HepG2 (cell line): Measurements from ENCODE around the gene RELB. TPM values are rescaled to one million over a fixed set of nuclear protein-coding genes. Genes with fewer than 3 reads are reported as not detected.

ENCODE experiments used
- ATAC-seq: fragments of 200-7000 bp; cut with Tn5 transposase; 3 replicates; pipeline ENCODE4 v1.9.1; 2020; ENCODE audit warnings: mild to moderate bottlenecking, moderate library complexity
- BruUV-seq: library from RNA; stranded (reverse); fragments of 400-500 nt; replicated peaks from 2 replicates; lab custom pipeline; 2021; lab: Mats Ljungman, UMichigan
- CTCF ChIA-PET: fragments of 300-600 bp; formaldehyde crosslinking; extraction: SDS; loops from one replicate; lab custom pipeline; 2021; ENCODE audit warnings: low total read pairs, inconsistent platforms, low intra/inter-chr PET ratio; lab: Yijun Ruan, JAX
- POLR2A ChIA-PET: fragments of 350-600 bp; sonication (Branson Sonifier 250); formaldehyde crosslinking; loops from one replicate; lab custom pipeline; 2020; ENCODE audit warnings: antibody characterized with exemption, inconsistent platforms; lab: Yijun Ruan, JAX
- DNase-seq: peaks from one replicate; pipeline ENCODE4 v3.0.0-alpha.2; 2015; ENCODE audit warnings: low spot score
- FAIRE-seq: peaks from 3 replicates; lab custom pipeline; 2011; peaks lifted over from hg19 to GRCh38; lab: Jason Lieb, UNC
- H2AFZ ChIP-seq: one replicate; pipeline ENCODE4 v1.6.1; 2011; ENCODE audit warnings: low read length, inconsistent platforms
- H3K27ac ChIP-seq: fragments of 300-600 bp; 3 replicates; pipeline ENCODE4 v1.8.0; 2011; ENCODE audit warnings: mixed run types, mild to moderate bottlenecking, mixed read lengths, low read length, inconsistent platforms; ENCODE audit not compliant: insufficient read depth; ENCODE audit errors: extremely low read length
- H3K27me3 ChIP-seq, 2 experiments: fragments of 200-600 bp in 1 of 2; 2 replicates in 1 of 2; 3 replicates in 1 of 2; pipeline versions ENCODE4 v1.6.0 to v1.8.0; 2011; ENCODE audit warnings: low read length in 2 of 2, mild to moderate bottlenecking in 2 of 2, moderate library complexity in 2 of 2, inconsistent platforms in 1 of 2; ENCODE audit not compliant: insufficient read depth in 2 of 2, control insufficient read depth in 1 of 2
- H3K36me3 ChIP-seq, 2 experiments: fragments of 200-600 bp in 1 of 2; replicated peaks in 1 of 2; 2 replicates in 1 of 2; 3 replicates in 1 of 2; pipeline versions ENCODE4 v1.5.1 to v1.8.0; 2011; ENCODE audit warnings: low read length in 2 of 2, inconsistent platforms in 1 of 2; ENCODE audit not compliant: insufficient read depth in 2 of 2, control insufficient read depth in 1 of 2
- H3K4me1 ChIP-seq: 2 replicates; pipeline ENCODE4 v1.5.1; 2012; ENCODE audit warnings: low read length, inconsistent platforms; ENCODE audit not compliant: insufficient read depth
- H3K4me2 ChIP-seq: 2 replicates; pipeline ENCODE4 v1.6.0; 2011; ENCODE audit warnings: low read depth, low read length, inconsistent platforms
- H3K4me3 ChIP-seq, 3 experiments: fragments of 200-600 bp in 1 of 3; sonication (generic), shearing (Covaris generic) in 1 of 3; replicated peaks in 1 of 3; 2 replicates each; pipeline ENCODE4 v1.5.1; 2011 to 2016; ENCODE audit warnings: low read length in 3 of 3, inconsistent platforms in 2 of 3, low read depth in 2 of 3, mild to moderate bottlenecking in 2 of 3, control low read depth in 1 of 3, mixed read lengths in 1 of 3; ENCODE audit not compliant: insufficient read depth in 1 of 3
- H3K79me2 ChIP-seq: one replicate; pipeline ENCODE4 v1.6.1; 2011; ENCODE audit warnings: low read length, inconsistent platforms; ENCODE audit not compliant: insufficient read depth
- H3K9ac ChIP-seq: 2 replicates; pipeline ENCODE4 v1.6.0; 2011; ENCODE audit warnings: mild to moderate bottlenecking, low read depth, low read length, inconsistent platforms; ENCODE audit not compliant: insufficient read depth
- H3K9me3 ChIP-seq: 2 replicates; pipeline ENCODE4 v1.5.1; 2012; ENCODE audit warnings: mild to moderate bottlenecking, low read length
- H4K20me1 ChIP-seq: 2 replicates; pipeline ENCODE4 v1.6.0; 2011; ENCODE audit warnings: inconsistent platforms, mild to moderate bottlenecking, low read length, moderate library complexity; ENCODE audit not compliant: insufficient read depth
- ATM ChIP-seq: fragments of 450-650 bp; IDR thresholded peaks from 2 replicates; pipeline ENCODE4 v1.7.1; 2017; ENCODE audit warnings: mild to moderate bottlenecking, borderline replicate concordance
- CAMTA2 ChIP-seq: sonication (generic); formaldehyde crosslinking; IDR thresholded peaks from 2 replicates; pipeline ENCODE4 v1.4.0; 2020; ENCODE audit warnings: mild to moderate bottlenecking, missing genetic modification reagents, borderline replicate concordance
- CENPX ChIP-seq: sonication (generic); formaldehyde crosslinking; IDR thresholded peaks from 2 replicates; pipeline ENCODE4 v1.9.0; 2021; ENCODE audit warnings: mild to moderate bottlenecking, missing genetic modification reagents, moderate library complexity
- HIVEP1 ChIP-seq: sonication (generic); formaldehyde crosslinking; IDR thresholded peaks from 2 replicates; pipeline ENCODE4 v1.4.0; 2020; ENCODE audit warnings: mild to moderate bottlenecking, missing genetic modification reagents
- HOXA3 ChIP-seq: sonication (generic); formaldehyde crosslinking; IDR thresholded peaks from 2 replicates; pipeline ENCODE4 v1.5.0; 2020; ENCODE audit warnings: missing genetic modification reagents
- HOXA5 ChIP-seq: sonication (generic); formaldehyde crosslinking; IDR thresholded peaks from 2 replicates; pipeline ENCODE4 v1.4.0; 2020; ENCODE audit warnings: missing genetic modification reagents
- HOXD1 ChIP-seq: sonication (generic); formaldehyde crosslinking; IDR thresholded peaks from 2 replicates; pipeline ENCODE4 v1.5.0; 2020; ENCODE audit warnings: missing genetic modification reagents
- KDM2A ChIP-seq: sonication (generic); formaldehyde crosslinking; IDR thresholded peaks from 2 replicates; pipeline ENCODE4 v1.4.0; 2020; ENCODE audit warnings: low read depth, missing genetic modification reagents, borderline replicate concordance
- KMT2B ChIP-seq: IDR thresholded peaks from 2 replicates; pipeline ENCODE4 v1.6.1; 2016; ENCODE audit warnings: missing genetic modification reagents, missing compliant biosample characterization
- MED1 ChIP-seq: sonication (generic); formaldehyde crosslinking; IDR thresholded peaks from 2 replicates; pipeline ENCODE4 v1.4.0; 2020; ENCODE audit warnings: missing genetic modification reagents
- RBFOX2 ChIP-seq: fragments of 200-400 bp; formaldehyde crosslinking; IDR thresholded peaks from 2 replicates; pipeline ENCODE4 v1.6.1; 2017; ENCODE audit warnings: low read depth, mild to moderate bottlenecking, low read length
- RFX3 ChIP-seq: IDR thresholded peaks from 2 replicates; pipeline ENCODE4 v1.6.1; 2016; ENCODE audit warnings: missing biosample characterization, missing genetic modification reagents
- TEAD2 ChIP-seq: sonication (generic); formaldehyde crosslinking; IDR thresholded peaks from 2 replicates; pipeline ENCODE4 v1.9.0; 2021; ENCODE audit warnings: missing genetic modification reagents
- TSC22D2 ChIP-seq: sonication (generic); formaldehyde crosslinking; IDR thresholded peaks from 2 replicates; pipeline ENCODE4 v1.5.1; 2020; ENCODE audit warnings: missing genetic modification reagents, mild to moderate bottlenecking, borderline replicate concordance
- ZBTB33 ChIP-seq: sonication (generic); formaldehyde crosslinking; IDR thresholded peaks from 2 replicates; pipeline ENCODE4 v1.4.0; 2020; ENCODE audit warnings: missing genetic modification reagents
- ZFP90 ChIP-seq: sonication (generic); formaldehyde crosslinking; IDR thresholded peaks from 2 replicates; pipeline ENCODE4 v1.8.0; 2022; ENCODE audit warnings: missing genetic modification reagents, mild to moderate bottlenecking, inconsistent platforms, borderline replicate concordance
- ZNF121 ChIP-seq: sonication (generic); formaldehyde crosslinking; IDR thresholded peaks from 2 replicates; pipeline ENCODE4 v1.5.0; 2020; ENCODE audit warnings: mild to moderate bottlenecking, missing genetic modification reagents
- ZNF362 ChIP-seq: sonication (generic); formaldehyde crosslinking; IDR thresholded peaks from 2 replicates; pipeline ENCODE4 v1.4.0; 2020; ENCODE audit warnings: missing genetic modification reagents, mild to moderate bottlenecking, borderline replicate concordance
- ZNF550 ChIP-seq: sonication (generic); formaldehyde crosslinking; IDR thresholded peaks from 2 replicates; pipeline ENCODE4 v1.4.0; 2020; ENCODE audit warnings: mild to moderate bottlenecking, missing genetic modification reagents, borderline replicate concordance
- ZNF556 ChIP-seq: sonication (generic); formaldehyde crosslinking; IDR thresholded peaks from 2 replicates; pipeline ENCODE4 v1.4.0; 2020; ENCODE audit warnings: mild to moderate bottlenecking, missing genetic modification reagents, borderline replicate concordance
- WGBS: methylation state at CpG from one replicate; pipeline ENCODE4 v1.1.6; 2017; ENCODE audit warnings: low lambda C conversion rate; 5-methylcytosine and 5-hydroxymethylcytosine counted together
- in situ Hi-C: cut with HindIII; loops from 2 replicates; pipeline ENCODE4 v1.10.0; 2017; ENCODE audit warnings: low pct_unique_long_range_greater_than_20kb; ENCODE audit not compliant: extremely low pct_ligation_motif_present
- intact Hi-C: fragments of 100-400 bp; cut with micrococcal nuclease; formaldehyde crosslinking; loops from one replicate; pipeline ENCODE4 v1.10.0; 2022; ENCODE audit not compliant: unreplicated experiment
- polyA plus RNA-seq, 8 experiments: library from polyadenylated mRNA; depleted of rRNA in 3 of 8; stranded (reverse) in 7 of 8; unstranded in 1 of 8; fragments of >200 nt; fragmentation: Illumina TruSeq in 4 of 8; extraction: Trizol in 4 of 8; gene quantifications; 2 replicates each; pipeline versions ENCODE4 v1.2.1 to v1.2.3, GENCODE V29; 2011 to 2016; ENCODE audit warnings: low read depth in 4 of 8, missing spikeins in 1 of 8, mixed read lengths in 1 of 8; ENCODE audit not compliant: insufficient read depth in 1 of 8
- total RNA-seq, 5 experiments: library from RNA; depleted of rRNA; stranded (reverse); fragments of >200 nt; fragmentation: Illumina TruSeq; extraction: Trizol; gene quantifications; 2 replicates each; pipeline ENCODE4 v1.2.3, GENCODE V29; 2016; ENCODE audit warnings: low read depth in 1 of 5
- TF ChIP-seq, protein P1 (sequence below): sonication (generic); formaldehyde crosslinking; IDR thresholded peaks from 2 replicates; pipeline ENCODE4 v1.5.0; 2020; ENCODE audit warnings: missing genetic modification reagents

RELB gene
- total and polyA plus RNA-seq, 2 of the 13 experiments (the other 11 are each of a cell fraction or from before 2014, with no cell fraction given) = 1.9 to 3.5 TPM

- no peak overlapping the region for H3K4me2 ChIP-seq
- in situ Hi-C loops = no loop called here
- no peaks in the 10 kb centered on the region for H3K79me2 ChIP-seq
- POLR2A ChIA-PET = interaction anchor here (0.9 to 1.3 kb wide), 6 partner anchors 14 to 156 kb away, joined by 3 to 11 read pairs (median 3); partner anchors contain the start of genes APOE, CLASRP and RELB
- no peak overlapping the region for H2AFZ ChIP-seq
- peaks cover 61 to 86% of the 10 kb centered on the region in 2 experiments for H3K36me3 ChIP-seq
- no peak overlapping the region for H3K27ac ChIP-seq
- no peaks in the 10 kb centered on the region for H3K27me3 ChIP-seq
- peak; percentile 36 for FAIRE-seq
- 84% methylated on average over 11 of the region's 16 CpGs for WGBS
- CTCF ChIA-PET = interaction anchor here (1.2 to 3.0 kb wide), 3 partner anchors 42 to 72 kb away, joined by 3 to 40 read pairs (median 7); no protein-coding TSS in a partner anchor
- ATAC-seq = peak; percentile 82
- H3K9me3 ChIP-seq = no peaks in the 10 kb centered on the region
- peak; percentile 78 for DNase-seq
- H3K4me1 ChIP-seq = no peaks in the 10 kb centered on the region
- peaks cover 5% of the 10 kb centered on the region; the same call in 1 of the 2 replicates for H4K20me1 ChIP-seq
- no peak overlapping the region for H3K4me3 ChIP-seq
- no TSS peak for BruUV-seq
- intact Hi-C loops = loop anchor here (1.0 kb wide), 1 partner anchor 42 kb away; no protein-coding TSS in a partner anchor
- H3K9ac ChIP-seq = no peak overlapping the region
- TF ChIP-seq ATM (no peak), HOXD1 (CRISPR knock-in tag) (0 out of 2 replicates have a peak, but pooled peaks have one; percentile 20), TEAD2 (CRISPR knock-in tag) (no peak), KDM2A (peak; percentile 27; the same call in 1 of the 2 replicates), CAMTA2 (CRISPR knock-in tag) (no peak), ZNF362 (no peak), KMT2B (no peak), MED1 (CRISPR knock-in tag) (peak; percentile 35; the same call in 1 of the 2 replicates), ZBTB33 (0 out of 2 replicates have a peak, but pooled peaks have one; percentile 21), ZNF121 (CRISPR knock-in tag) (peak; percentile 65; the same call in 1 of the 2 replicates), RFX3 (CRISPR knock-in tag) (no peak), TSC22D2 (CRISPR knock-in tag) (0 out of 2 replicates have a peak, but pooled peaks have one; percentile 23), ZFP90 (CRISPR knock-in tag) (0 out of 2 replicates have a peak, but pooled peaks have one; percentile 50), ZNF550 (CRISPR knock-in tag) (no peak), HOXA5 (CRISPR knock-in tag) (no peak), CENPX (CRISPR knock-in tag) (no peak), HOXA3 (peak; percentile 10; the same call in 1 of the 2 replicates), ZNF556 (CRISPR knock-in tag) (no peak), HIVEP1 (CRISPR knock-in tag) (0 out of 2 replicates have a peak, but pooled peaks have one; percentile 28), RBFOX2 (no peak)
- TF ChIP-seq, protein P1, sequence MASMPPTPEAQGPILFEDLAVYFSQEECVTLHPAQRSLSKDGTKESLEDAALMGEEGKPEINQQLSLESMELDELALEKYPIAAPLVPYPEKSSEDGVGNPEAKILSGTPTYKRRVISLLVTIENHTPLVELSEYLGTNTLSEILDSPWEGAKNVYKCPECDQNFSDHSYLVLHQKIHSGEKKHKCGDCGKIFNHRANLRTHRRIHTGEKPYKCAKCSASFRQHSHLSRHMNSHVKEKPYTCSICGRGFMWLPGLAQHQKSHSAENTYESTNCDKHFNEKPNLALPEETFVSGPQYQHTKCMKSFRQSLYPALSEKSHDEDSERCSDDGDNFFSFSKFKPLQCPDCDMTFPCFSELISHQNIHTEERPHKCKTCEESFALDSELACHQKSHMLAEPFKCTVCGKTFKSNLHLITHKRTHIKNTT = no peak
These were observed 58.1 kb downstream of the RELB start for GRCh38 chr19:45059258-45059965.
